Measurements from ENCODE around the gene MYL5. TPM values are rescaled to one million over a fixed set of nuclear protein-coding genes. Genes with fewer than 3 reads are reported as not detected.
A peak's percentile ranks its signal among the peaks of the same experiment; 100 is the strongest.

The MYL5 gene
- total RNA-seq, result 1 to 10 TPM in 2 of 4 donors, not detected in 2; 4.6 to 9.9 TPM

GRCh38 chr4:674172-675035 lies at the start of gene MYL5, which contains the start of gene ATP5ME:
MYL5 (plus strand) TSS chr4:674542; CDS start chr4:678027, 3,485 bp downstream.
ATP5ME (minus strand) TSS chr4:674276; CDS start chr4:674247, 29 bp downstream.
- Histone ChIP-seq H3K36me3 (no peaks in the 10 kb centered on the region), H3K27ac (peak within 1 kb of the TSS; percentile 91 to 94), H3K27me3 (no peaks in the 10 kb centered on the region), H3K4me1 (peaks cover 6 to 7% of the 10 kb centered on the region in 2 donors), H3K4me3 (peak within 1 kb of the TSS; percentile 71 to 73), H3K9me3 (no peaks in the 10 kb centered on the region)
- peak; percentile 96 to 98 for DNase-seq
- intact Hi-C loops (cut with DNase I; ENCODE audit: low total_unique reads), result no loop called here
- TF ChIP-seq CTCF (IDR thresholded peaks at IDR 0.05) (peak; percentile 68 to 98 (median 86)), POLR2A (IDR thresholded peaks at IDR 0.05) (peak; percentile 74 to 98)

- H3K9me3 ChIP-seq, result no peaks in the 10 kb centered on the region
- H3K4me3 ChIP-seq, result no peak within 1 kb of the TSS
- TF ChIP-seq CTCF (IDR thresholded peaks at IDR 0.05) (no peak), POLR2A (IDR thresholded peaks at IDR 0.05) (no peak)
- intact Hi-C loops (cut with DNase I; ENCODE audit: low total_unique reads), result no loop called here
- H3K4me1 ChIP-seq, result no peaks in the 10 kb centered on the region
- no peaks in the 10 kb centered on the region for H3K27me3 ChIP-seq
- H3K36me3 ChIP-seq, result no peaks in the 10 kb centered on the region
- DNase-seq, result no peak
- no peak within 1 kb of the TSS for H3K27ac ChIP-seq
Measured at GRCh38 chr4:624705-625590, 49.4 kb upstream of the MYL5 start, which contains the start of gene PDE6B. PDE6B (plus strand) TSS chr4:625573; CDS start chr4:625627, 54 bp downstream.

- no peak for TF ChIP-seq CTCF (IDR thresholded peaks at IDR 0.05)
- no peak for TF ChIP-seq POLR2A (IDR thresholded peaks at IDR 0.05)
- DNase-seq, result no peak
- intact Hi-C loops (cut with DNase I; ENCODE audit: low total_unique reads), result no loop called here
- Histone ChIP-seq H3K4me1 (no peaks in the 10 kb centered on the region), H3K9me3 (no peaks in the 10 kb centered on the region), H3K36me3 (no peaks in the 10 kb centered on the region), H3K27ac (no peak overlapping the region), H3K4me3 (no peak overlapping the region), H3K27me3 (no peaks in the 10 kb centered on the region)
Measured at GRCh38 chr4:625631-626161, 48.6 kb upstream of the MYL5 start.

- Histone ChIP-seq H3K4me3 (no peak overlapping the region), H3K27ac (no peak overlapping the region), H3K9me3 (no peaks in the 10 kb centered on the region), H3K27me3 (no peaks in the 10 kb centered on the region), H3K36me3 (no peaks in the 10 kb centered on the region), H3K4me1 (no peaks in the 10 kb centered on the region)
- DNase-seq, result no peak
- no peak for TF ChIP-seq POLR2A (IDR thresholded peaks at IDR 0.05)
- intact Hi-C loops (cut with DNase I; ENCODE audit: low total_unique reads), result no loop called here
Measured at GRCh38 chr4:626201-627091, 47.9 kb upstream of the MYL5 start.
